GM19193 (cell line): ENCODE measurements around the gene CENPP.

Experiments used
- POLR2A ChIP-seq: IDR thresholded peaks from 4 replicates; pipeline ENCODE4 v1.6.1; 2011; ENCODE audit not compliant: insufficient read depth, insufficient read length; ENCODE audit errors: extremely low read depth

CENPP gene

DNA sequence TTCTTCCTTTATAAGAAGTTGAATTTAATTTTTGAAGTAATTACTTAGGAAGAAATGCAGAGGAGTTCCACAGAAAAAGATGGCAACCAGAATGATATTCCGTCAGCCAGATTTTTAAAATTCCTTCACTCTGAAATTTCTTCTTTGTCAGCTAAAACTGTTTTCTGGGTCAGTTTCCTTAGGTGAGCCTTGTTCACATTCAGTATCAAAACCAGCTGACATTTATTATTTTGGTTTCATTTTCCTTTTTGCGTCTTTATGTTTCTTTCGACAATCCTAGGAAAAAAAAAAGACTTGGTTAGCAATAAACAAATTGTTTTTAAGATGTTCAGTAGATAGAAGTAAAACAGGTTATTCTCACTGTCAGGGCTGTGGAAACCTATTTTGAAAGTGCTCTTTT is 28.1 kb upstream of the CENPP start:
- no peak for TF ChIP-seq POLR2A

GRCh38 chr9:92298036-92298435 is 27.7 kb upstream of the CENPP start:
- no peak for TF ChIP-seq POLR2A

- TF ChIP-seq POLR2A: no peak
Measured at GRCh38 chr9:92299116-92299515, 26.6 kb upstream of the CENPP start.

DNA sequence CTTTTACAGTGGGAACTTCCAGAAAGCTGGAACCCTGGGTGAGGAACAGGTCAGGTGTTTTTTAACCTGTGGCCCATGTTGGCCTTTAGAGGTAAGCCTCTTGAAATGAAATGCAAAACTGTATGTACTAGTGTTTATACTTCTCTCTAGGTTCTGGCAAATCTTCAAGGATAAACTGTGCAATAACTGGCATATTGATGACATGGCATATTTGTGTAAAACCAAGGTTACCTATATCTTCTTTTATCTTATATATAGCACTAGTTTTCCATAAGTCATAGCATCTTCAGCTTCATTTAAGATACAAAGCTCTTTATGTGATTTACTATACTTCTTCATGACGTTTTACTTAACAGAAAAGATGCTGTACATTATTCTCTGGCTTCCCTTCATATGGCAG is 24.8 kb upstream of the CENPP start:
- TF ChIP-seq POLR2A: no peak

DNA sequence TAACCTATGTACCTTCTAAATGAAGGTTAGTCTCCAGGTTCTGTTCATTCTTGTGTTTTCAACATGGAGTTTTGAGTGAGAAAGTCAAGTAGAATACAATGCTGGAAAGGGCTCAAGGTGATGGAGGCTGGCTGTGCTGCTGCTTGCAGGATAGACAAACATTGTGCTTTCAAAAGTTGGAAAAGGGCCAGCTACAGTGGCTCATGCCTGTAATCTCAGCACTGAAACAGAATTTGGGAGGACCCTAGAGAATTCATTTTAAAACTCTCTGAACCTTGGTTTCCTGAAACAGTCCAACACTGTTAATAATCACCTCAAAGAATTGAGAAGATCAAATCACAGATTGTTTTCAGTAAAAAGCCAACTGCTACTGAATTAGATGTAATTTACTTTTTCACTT is 16.9 kb upstream of the CENPP start:
- no peak for TF ChIP-seq POLR2A

GRCh38 chr9:92310562-92310961 is 15.2 kb upstream of the CENPP start:
- TF ChIP-seq POLR2A: no peak

DNA sequence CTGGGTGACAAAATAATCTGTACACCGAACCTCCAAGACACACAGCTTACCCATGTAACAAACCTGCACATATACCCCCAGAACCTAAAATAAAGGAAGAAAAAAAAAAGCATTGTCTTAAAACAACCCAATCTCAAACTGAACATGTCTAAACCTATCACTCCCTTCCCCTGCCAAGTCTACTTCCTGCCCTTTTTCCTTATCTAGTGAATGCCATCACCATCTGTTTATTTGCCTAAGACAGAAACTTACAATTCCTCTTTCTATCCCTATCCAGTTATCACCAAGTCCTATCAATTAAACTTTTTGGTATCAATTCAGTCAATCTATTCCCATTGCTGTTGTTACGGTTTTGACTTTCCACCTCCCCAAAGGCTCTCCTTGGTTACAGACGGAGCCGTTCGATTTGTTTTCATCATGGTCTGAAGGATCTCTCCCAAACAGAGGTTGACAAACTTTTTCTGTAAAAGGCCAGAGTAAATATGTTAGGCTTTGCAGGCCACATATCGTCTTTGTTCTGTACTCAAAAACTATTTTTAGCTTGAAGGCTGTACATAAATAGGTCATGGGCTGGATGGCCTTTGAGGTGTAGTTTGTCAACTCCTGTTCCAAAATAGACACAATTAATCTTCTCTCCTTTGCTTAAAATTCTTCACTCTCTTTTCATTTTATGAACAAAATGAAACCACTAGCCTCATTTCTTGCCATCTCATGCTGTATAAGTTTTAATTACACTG is 12.7 kb upstream of the CENPP start:
- no peak for TF ChIP-seq POLR2A

DNA sequence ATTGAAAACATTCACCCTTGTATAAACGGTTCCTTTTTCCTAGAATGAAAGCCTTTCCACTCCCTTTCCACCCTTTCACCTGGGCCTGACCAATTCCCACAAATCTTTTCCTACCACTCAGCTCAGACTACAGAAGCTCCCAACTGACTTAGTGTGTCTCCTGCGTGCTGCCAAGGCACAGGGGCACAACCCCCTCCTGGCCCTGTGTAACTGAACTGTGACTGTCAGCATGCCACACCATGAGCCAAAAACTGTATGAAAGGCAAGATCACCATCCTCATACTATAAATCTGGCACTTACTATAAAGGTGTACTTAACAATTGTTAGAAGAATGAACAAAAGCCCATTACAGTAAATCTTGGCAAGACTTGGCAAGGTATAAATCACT is 12.1 kb upstream of the CENPP start:
- TF ChIP-seq POLR2A: no peak

- no peak for TF ChIP-seq POLR2A
Measured at GRCh38 chr9:92315456-92315855, 10.3 kb upstream of the CENPP start.

DNA sequence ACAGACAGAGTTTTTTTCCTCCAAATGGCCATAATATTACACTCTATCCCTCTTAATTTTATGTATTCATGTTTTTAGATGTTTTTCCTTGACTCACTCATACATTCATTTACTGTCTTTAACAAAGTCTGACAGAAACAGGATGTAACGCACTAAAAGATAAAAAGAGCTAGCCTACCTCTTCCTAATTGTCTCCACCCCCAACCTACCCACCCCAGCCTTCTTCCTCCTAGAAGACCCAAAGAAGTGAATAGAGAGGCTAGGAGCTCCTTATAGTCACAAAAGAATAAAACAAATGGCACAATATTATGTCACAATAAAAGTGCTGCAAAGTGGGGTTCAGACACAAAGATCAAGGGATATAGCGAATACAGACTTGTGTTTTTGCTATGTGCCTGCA is 1.3 kb upstream of the CENPP start:
- no peak for TF ChIP-seq POLR2A

GRCh38 chr9:92324889-92325268 is 874 bp upstream of the CENPP start:
- no peak for TF ChIP-seq POLR2A

DNA sequence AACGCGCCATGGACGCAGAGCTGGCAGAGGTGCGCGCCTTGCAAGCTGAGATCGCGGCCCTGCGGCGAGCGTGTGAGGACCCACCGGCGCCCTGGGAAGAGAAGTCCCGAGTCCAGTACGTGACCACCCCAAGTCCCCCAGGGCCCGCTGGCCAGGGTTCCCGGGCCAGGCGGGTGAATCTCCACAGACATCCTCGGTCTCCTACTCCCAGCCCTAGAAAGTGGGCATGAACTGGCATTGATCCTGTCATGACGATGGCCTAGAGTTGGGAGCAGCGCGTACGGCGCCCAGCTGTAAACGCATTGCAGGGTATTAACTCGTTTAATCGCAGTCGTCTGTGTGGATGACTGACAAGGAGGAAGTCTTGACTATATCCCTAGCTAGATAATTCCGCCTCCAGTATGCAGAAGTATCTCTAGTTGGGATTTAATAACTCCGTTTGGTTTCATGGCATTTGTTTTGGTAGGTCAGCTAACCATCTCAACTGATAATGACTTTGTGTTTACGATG is 293 bp downstream of the CENPP start:
- no peak for TF ChIP-seq POLR2A

DNA sequence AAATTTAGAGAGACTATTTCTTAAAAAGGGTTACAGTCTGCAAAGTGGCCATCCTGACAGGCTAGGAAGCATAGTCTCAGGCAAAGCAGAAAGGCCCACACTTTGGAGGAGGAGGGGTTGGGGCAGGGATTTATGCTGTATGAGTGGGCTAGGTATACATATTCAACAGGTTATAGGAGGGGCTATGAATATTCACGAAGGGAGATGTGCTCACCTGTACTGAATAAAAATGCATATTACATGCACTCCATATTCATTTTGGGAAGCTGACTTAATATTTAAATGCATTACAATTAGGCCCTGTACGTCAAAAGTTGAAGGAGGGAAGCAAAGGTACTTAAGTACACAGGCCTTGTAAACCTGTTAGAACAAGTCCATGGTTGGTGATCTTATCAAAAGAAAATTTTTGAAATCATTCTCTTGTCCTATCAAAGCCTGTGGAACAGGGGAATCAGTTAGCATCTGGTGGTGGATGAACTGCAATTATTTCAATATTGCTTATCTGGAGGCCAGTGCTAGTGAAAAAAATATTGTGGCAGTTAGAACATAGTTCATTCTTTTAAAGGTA is 1.6 kb downstream of the CENPP start:
- no peak for TF ChIP-seq POLR2A

GRCh38 chr9:92328225-92328624 is 2.5 kb downstream of the CENPP start:
- TF ChIP-seq POLR2A: no peak

DNA sequence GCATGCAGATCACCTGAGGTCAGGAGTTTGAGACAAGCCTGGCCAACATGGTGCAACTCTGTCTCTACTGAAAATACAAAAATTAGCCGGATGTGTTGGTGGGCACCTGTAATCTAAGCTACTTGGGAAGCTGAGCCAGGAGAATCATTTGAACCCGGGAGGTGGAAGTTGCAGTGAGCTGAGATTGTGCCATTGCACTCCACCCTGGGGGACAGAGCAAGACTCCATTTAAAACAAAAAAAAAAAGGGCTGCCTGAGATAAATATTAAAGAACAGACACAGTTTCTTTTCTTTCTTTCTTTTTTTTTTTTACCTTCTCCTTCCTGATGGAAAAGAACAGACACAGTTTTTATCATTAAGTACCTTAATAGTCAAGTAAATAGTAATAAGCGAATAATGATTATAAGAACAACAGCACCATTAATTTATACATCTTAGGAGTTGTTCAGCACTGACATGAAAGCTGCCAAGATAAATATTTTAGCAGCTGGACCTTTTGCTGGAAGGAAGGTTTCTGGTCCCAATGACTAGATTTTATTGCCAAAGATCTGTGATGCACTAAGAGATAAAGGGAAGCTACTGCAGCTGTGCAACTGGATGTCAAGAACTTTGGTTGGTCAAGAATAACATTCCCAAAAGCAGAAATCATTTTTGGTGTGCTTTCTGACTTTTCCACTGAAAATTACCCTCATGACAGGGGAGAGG is 7.0 kb downstream of the CENPP start:
- TF ChIP-seq POLR2A: no peak

GRCh38 chr9:92333282-92333634 is 7.5 kb downstream of the CENPP start:
- TF ChIP-seq POLR2A: no peak

DNA sequence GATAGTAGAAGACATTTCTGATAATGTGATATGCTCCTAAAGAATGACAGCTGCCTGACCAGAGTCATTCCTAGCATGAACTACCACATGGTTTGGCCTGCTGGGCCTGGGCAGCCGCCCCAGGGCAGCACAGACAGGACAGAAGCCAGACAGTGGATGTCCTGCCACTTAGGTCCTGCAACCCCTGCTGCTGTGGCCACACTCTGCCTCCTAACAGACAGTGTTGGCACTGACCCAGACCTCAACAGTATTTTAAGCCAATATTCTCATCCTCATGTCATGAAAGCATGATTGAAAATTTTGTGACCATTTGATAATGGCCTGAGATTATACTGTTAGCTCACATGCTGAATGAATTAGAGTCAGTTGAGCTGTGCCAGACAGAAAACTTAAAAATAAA is 15.8 kb downstream of the CENPP start:
- TF ChIP-seq POLR2A: no peak

DNA sequence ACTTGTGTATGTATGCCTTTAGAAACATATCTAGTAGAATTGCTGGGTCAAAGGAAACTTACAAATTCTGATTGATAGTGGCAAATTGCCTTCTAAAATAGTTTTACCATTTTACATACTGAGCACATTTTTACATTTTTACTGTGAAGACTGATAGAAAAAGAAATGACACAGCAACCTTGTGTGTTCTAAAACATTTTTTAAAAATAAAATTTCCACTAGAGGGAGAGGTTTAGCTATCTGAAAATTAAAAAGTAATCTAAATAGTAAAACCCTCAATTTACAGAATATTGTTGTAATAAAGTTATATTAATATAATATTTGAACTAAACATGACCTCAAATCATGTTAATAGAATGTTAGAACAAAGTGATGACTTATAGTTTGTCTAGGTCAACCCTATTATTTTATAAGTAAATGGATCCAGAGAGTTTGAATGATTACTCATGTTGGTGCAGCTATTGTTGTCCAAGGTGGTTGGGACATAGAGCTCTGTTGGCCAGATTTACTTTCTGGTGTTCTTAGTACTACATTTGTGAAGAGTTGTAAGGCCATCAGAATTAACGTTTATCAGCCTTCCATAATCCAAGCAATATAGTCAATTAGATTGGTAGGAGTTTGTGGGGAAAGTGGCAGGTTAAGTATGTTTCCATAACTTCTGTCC is 17.2 kb downstream of the CENPP start:
- no peak for TF ChIP-seq POLR2A
